Aorta (tissue), 5 donors: Measurements from ENCODE around the gene MUC5AC. TPM values are rescaled to one million over a fixed set of nuclear protein-coding genes. Genes with fewer than 3 reads are reported as not detected.

ENCODE experiments used
- ATAC-seq: fragments of 200-7000 bp; cut with Tn5 transposase; one replicate; pipeline ENCODE4 v1.9.1; 2022; ENCODE audit warnings: moderate library complexity; ENCODE audit not compliant: low FRiP score
- DNase-seq, 2 donors: peaks; one replicate each; pipeline ENCODE4 v3.0.0-alpha.2; 2020
- H3K27ac ChIP-seq, 2 donors: one replicate each; pipeline ENCODE4 v1.5.1; 2013; ENCODE audit warnings: low read length in 2 of 2, mild to moderate bottlenecking in 2 of 2, moderate library complexity in 2 of 2, control low read depth in 1 of 2, inconsistent platforms in 1 of 2, low read depth in 1 of 2
- H3K27me3 ChIP-seq, 2 donors: one replicate each; pipeline ENCODE4 v1.6.1; 2013; ENCODE audit warnings: control low read depth in 1 of 2, low read length in 1 of 2, mild to moderate bottlenecking in 1 of 2, moderate library complexity in 1 of 2; ENCODE audit not compliant: insufficient read depth in 2 of 2, control insufficient read depth in 1 of 2
- H3K36me3 ChIP-seq, 2 donors: one replicate each; pipeline ENCODE4 v1.6.1; 2013; ENCODE audit warnings: control low read depth in 1 of 2, low read length in 1 of 2, mild to moderate bottlenecking in 1 of 2; ENCODE audit not compliant: insufficient read depth in 2 of 2, control insufficient read depth in 1 of 2
- H3K4me1 ChIP-seq, 2 donors: one replicate each; pipeline ENCODE4 v1.6.1; 2013; ENCODE audit warnings: low read length in 2 of 2, control low read depth in 1 of 2, mild to moderate bottlenecking in 1 of 2, moderate library complexity in 1 of 2; ENCODE audit not compliant: insufficient read depth in 2 of 2, control insufficient read depth in 1 of 2
- H3K4me3 ChIP-seq, 2 donors: one replicate each; pipeline ENCODE4 v1.5.1; 2013; ENCODE audit warnings: low read length in 2 of 2, control low read depth in 1 of 2, mild to moderate bottlenecking in 1 of 2
- H3K9me3 ChIP-seq: one replicate; pipeline ENCODE4 v1.6.1; 2013; ENCODE audit warnings: mild to moderate bottlenecking, low read length; ENCODE audit not compliant: control insufficient read depth
- WGBS, 2 donors: extraction: QIAGEN DNeasy Blood & Tissue Kit; methylation state at CpG; one replicate each; pipeline ENCODE4 v1.1.7; 2013; 5-methylcytosine and 5-hydroxymethylcytosine counted together
- intact Hi-C, 2 donors: fragments of 100-400 bp; cut with DNase I; formaldehyde crosslinking; loops; one replicate each; pipeline versions ENCODE4 v1.14.2 to v1.15.0; 2022
- polyA plus RNA-seq, 2 donors: library from polyadenylated mRNA; stranded (reverse); fragments of 200-250 nt; gene quantifications; one replicate each; pipeline ENCODE4 v1.2.3, GENCODE V29; 2013
- total RNA-seq, 2 donors: library from RNA; stranded (reverse); fragmentation: NEBNext Ultra II Directional; extraction: Animal tissue kit (Norgen Biotek cat#: 25700); gene quantifications; one replicate each; pipeline ENCODE4 v1.2.1, GENCODE V29; 2021
- donor health status: healthy with polysubstance abuse.
- donor health status: Bipolar disorder and iron deficiency.
- donor health status: DM: no; HTN: no; CAD: no.
- donor health status: DM: no; HTN: no; CAD: no.
- donor health status: DM: yes; HTN: yes; CAD: no.

Gene MUC5AC
- total and polyA plus RNA-seq, 4 donors: 0.05 TPM; not detected in 3

DNA sequence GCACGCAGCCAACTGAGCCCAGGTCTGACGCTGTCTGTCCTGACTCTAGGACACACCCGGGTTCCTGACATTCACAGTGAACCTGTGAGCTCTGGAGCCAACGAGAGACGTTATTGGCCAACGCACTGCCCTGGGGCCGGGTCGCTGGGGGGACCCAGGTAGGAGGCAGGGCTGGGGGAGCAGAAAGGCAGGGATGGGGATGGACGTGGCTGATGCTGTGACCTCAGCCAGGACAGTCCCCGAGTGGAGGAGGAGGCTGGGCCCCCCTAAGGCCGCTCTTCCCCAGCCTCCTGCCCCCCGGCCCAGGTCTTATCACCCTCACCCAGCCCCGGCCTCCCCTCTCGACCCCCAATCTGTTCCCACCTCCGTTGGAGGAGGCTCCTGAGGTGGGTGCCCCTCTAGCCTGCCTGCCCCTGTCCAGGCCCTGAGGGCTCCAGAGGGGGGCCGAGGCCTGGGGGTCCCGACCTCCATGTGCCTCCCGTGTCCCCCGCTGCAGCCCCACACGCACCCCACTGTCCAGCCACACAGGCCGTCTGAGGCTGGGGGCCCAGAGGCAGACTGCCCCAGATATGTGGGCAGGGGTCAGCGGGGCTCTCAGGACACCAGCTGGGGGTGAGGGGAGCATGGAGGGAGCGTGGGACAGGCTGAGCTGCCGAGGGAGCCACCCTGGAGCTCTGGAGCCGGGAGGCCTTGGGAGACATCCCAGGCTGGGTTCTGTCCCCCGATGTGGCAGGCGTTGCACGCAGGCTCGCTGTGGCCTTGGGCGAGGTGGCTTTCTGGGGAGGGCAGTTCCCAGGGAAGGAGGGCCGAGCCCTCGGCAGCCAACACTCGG lies 29.2 kb upstream of the MUC5AC start:
- 82% methylated on average over 31 to 33 of the region's 33 CpGs for WGBS, 2 donors
- ATAC-seq: no peak
- H3K36me3 ChIP-seq: no peaks in the 10 kb centered on the region
- peak; percentile 41 to 64 for DNase-seq
- no peaks in the 10 kb centered on the region for H3K4me1 ChIP-seq
- no peak overlapping the region for H3K4me3 ChIP-seq
- H3K9me3 ChIP-seq: no peaks in the 10 kb centered on the region
- H3K27ac ChIP-seq: no peak overlapping the region
- no peaks in the 10 kb centered on the region for H3K27me3 ChIP-seq
- intact Hi-C loops: no loop called here

DNA sequence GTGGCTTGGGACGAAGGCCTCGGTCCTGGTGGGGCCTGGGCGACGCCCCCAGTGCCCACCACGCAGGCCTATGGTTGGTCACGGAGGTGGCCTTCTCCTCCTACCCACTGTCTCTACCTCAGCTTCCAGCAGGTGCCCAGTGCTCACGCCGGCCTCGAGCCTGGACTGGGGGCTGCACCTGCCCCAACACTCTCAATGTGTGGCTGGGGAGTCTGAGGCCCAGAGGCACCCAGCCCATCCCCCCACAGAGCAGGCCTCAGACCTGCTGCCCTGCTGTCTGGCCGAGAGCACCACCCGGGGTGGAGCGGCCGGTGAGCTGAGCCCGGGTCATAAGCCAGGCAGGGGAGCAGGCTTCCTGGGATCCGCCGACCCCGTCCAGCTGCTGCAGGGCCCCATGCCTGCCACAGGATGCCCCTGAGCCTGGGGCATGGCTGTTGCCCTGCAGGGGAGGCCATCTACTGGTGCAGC lies 28.6 kb upstream of the MUC5AC start:
- no peaks in the 10 kb centered on the region for H3K27me3 ChIP-seq
- H3K36me3 ChIP-seq: no peaks in the 10 kb centered on the region
- H3K27ac ChIP-seq: no peak overlapping the region
- H3K4me1 ChIP-seq: no peaks in the 10 kb centered on the region
- intact Hi-C loops: no loop called here
- ATAC-seq (no peak), DNase-seq (peak; percentile 33 to 41)
- 64 to 68% methylated on average over 15 to 17 of the region's 17 CpGs for WGBS, 2 donors
- H3K4me3 ChIP-seq: no peak overlapping the region
- peaks cover 2% of the 10 kb centered on the region for H3K9me3 ChIP-seq

DNA sequence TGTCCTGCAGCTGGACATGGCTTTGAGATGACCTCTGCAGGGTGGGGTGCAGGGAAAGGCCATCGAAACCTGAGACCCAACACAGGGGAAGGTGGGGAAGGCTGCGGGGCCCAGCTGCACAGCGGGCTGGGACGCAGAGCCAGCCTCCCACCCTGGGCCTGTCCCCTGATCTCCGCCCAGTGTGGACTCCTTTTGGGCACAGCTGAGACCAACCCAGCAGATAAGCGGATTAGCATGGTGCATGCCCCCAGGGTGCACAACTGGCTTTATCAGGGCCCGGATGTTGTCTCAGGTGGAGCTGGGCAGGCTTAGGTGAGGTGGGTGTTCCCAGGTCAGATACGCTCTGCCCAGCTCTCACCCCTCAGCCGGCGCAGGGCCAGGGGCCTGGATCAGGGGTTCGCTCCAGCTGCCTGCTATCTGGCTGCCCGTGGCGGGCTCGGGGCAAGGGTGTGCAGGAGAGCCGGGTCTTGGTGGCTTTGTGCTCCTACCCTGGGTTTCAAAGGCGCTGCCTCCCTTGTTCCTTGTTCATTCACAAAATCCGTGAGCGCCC lies 28.1 kb upstream of the MUC5AC start:
- DNase-seq: peak; percentile 30 to 54
- WGBS, 2 donors: 87% methylated on average over 18 of the region's 18 CpGs
- Histone ChIP-seq H3K27me3 (no peaks in the 10 kb centered on the region), H3K4me3 (no peak overlapping the region), H3K36me3 (no peaks in the 10 kb centered on the region), H3K27ac (no peak overlapping the region), H3K4me1 (no peaks in the 10 kb centered on the region), H3K9me3 (peaks cover 2% of the 10 kb centered on the region)
- ATAC-seq: peak; percentile 37
- intact Hi-C loops: no loop called here

DNA sequence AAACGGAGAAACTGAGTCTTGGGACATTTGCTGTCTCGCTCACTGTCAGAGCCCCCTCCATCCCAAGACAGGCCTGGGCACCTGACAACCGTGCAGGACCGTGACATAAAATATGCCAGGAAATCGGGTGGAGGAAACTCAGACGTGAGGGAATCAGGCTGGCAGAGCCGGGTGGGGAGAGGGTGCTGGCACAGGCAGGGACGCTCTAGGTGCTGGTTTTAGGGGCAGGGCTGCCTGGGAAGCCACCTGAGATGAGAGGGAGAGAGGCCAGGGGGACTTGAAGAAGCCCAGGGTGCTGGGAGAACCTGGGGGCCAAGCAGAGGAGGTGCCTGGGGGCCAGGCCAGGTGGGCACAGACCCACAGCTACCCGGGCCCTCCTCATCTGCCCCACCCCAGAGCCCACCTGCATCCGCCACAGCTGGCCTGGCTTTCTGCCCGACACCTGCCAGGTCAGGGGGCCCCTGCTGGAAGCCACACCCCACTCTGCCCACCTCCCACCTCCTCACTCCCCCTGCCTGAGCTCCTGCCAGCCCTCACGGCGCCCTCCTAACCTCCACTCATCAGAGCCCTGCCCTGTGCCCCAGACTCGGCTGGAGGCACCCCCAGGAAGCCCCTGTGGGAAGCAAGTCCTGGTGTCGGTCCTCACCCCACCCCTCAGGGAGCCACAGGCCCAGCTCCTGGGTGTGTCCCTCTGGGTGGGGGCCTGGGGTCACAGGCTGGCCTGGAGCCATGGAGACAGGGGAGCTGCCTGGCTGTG lies 27.3 kb upstream of the MUC5AC start:
- H3K27me3 ChIP-seq: no peaks in the 10 kb centered on the region

DNA sequence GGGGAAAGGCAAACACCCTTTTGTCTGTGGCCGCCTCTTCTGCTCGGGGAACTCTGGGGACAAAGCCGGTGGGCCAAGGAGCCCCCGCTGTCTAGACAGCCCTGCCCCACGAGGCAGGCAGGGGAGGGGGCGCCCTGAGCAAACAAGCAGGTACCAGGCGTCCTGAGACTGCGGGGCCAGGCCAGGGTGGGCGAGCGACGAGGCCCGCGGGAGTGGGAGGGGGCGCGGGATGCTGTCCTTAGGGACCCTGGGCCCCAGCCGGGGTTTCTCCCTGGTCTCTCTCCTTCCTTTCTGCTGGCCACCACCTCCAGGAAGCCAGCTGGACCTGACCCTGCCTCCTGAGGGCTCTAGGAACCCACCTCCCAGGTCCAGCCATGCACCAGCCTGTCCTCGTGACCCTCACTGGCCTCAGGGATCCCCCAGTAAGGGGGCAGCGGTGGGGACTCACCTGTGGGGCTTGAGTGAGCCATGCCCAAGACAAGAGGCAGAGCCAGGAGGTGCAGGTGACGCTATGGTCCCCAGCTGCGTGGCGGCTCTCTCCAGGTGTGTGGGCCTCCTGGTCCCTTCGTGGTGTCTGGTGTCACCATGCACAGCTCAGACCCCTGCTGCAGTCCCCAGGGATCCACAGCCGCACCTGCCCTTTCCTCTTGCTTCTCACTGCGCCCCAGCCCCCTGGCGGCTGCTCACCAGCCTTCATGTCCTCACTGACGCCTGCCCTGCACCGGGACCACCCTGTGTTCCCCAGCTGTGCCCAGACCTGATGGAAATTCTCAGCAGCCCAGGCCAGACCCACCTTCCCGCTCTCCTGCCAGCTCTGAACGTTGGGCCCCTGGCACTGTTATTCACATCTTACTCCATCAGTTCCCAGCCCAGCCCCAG lies 26.5 kb upstream of the MUC5AC start:
- Histone ChIP-seq H3K36me3 (no peaks in the 10 kb centered on the region), H3K4me1 (no peaks in the 10 kb centered on the region), H3K9me3 (peaks cover 2% of the 10 kb centered on the region), H3K4me3 (no peak overlapping the region), H3K27me3 (no peaks in the 10 kb centered on the region), H3K27ac (no peak overlapping the region)
- peak; percentile 40 to 73 for DNase-seq
- 70 to 71% methylated on average over 23 to 29 of the region's 29 CpGs for WGBS, 2 donors
- intact Hi-C loops: no loop called here
- no peak for ATAC-seq

More for the DNA sequence above, 27.3 kb upstream of the MUC5AC start:
- no peaks in the 10 kb centered on the region for H3K36me3 ChIP-seq
- WGBS, 2 donors: 60 to 68% methylated on average over 12 to 15 of the region's 15 CpGs
- no peaks in the 10 kb centered on the region for H3K4me1 ChIP-seq
- peaks cover 2% of the 10 kb centered on the region for H3K9me3 ChIP-seq
- DNase-seq (peak; percentile 32 to 51), ATAC-seq (no peak)
- no peak overlapping the region for H3K4me3 ChIP-seq
- intact Hi-C loops: no loop called here
- no peak overlapping the region for H3K27ac ChIP-seq

DNA sequence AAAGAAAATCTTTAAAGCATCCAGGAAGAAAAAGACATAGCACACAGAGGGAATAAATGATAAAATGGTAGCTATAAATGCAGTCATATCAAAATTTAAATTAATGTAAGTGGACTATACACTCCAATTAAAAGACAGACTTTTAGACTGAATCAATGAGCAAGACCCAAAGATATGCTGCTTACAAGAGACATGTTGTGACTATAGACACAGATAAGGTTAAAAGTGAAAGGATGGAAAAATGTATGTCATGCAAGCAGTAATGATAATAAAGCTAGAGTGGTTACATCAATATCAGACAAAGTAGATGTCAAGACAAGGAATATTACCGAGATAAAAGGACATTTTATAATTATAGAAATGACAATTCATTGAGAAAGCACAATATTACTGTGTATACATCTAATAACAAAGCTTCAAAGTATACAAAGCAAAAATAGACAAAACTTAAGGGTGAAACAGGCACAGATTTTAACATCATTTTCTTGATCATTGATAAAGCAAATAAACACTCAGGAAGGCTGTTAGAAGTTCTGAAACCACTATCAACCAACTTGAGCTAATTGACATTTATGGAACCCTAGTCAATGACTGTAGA lies 22.8 kb upstream of the MUC5AC start:
- 66 to 76% methylated on average over 1 of the region's 1 CpG for WGBS, 2 donors
- Histone ChIP-seq H3K27me3 (no peaks in the 10 kb centered on the region), H3K9me3 (peaks cover 2% of the 10 kb centered on the region), H3K27ac (no peak overlapping the region), H3K36me3 (no peaks in the 10 kb centered on the region), H3K4me3 (no peak overlapping the region), H3K4me1 (no peaks in the 10 kb centered on the region)
- intact Hi-C loops: no loop called here
- no peak for ATAC-seq
- no peak for DNase-seq

DNA sequence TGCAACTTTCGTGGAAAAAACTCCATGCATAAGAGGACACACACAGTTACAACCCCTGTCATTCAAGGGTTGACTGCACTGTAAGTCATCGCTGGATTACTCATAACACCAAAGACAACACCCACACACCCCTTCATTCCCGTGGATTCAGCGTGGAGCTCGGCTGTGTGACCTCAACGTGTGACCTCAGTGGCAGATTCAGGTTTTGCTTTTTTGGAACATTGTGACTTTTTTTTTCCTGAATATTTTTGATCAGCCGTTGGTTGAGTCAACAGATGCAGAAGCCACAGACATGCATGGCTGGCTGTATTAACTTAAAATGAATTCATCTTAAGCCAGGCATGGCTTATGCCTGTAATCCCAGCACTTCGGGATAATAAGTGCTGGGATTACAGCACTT lies 19.7 kb upstream of the MUC5AC start:
- 68 to 69% methylated on average over 8 of the region's 8 CpGs for WGBS, 2 donors
- H3K27me3 ChIP-seq: no peaks in the 10 kb centered on the region
- intact Hi-C loops: no loop called here

More for the DNA sequence above, 19.7 kb upstream of the MUC5AC start:
- Histone ChIP-seq H3K9me3 (peaks cover 4% of the 10 kb centered on the region), H3K36me3 (no peaks in the 10 kb centered on the region), H3K4me1 (no peaks in the 10 kb centered on the region), H3K27ac (no peak overlapping the region), H3K4me3 (no peak overlapping the region)
- DNase-seq: no peak
- ATAC-seq: no peak
